Cardiac muscle cell (in vitro differentiated cells and primary cell): ENCODE measurements around the gene TBX20. TPM values are rescaled to one million over a fixed set of nuclear protein-coding genes. Genes with fewer than 3 reads are reported as not detected.

Experiments used
- DNase-seq, 2 donors: peaks; one replicate each; pipeline versions ENCODE4 v3.0.0 to v3.0.0-alpha.2; 2010 to 2017; ENCODE audit warnings: low read depth in 1 of 2, low spot score in 1 of 2
- H3K27ac ChIP-seq: fragments of 200-600 bp; sonication (generic); 2 replicates; pipeline ENCODE4 v1.5.1; 2016
- H3K27me3 ChIP-seq: fragments of 200-600 bp; sonication (generic); 2 replicates; pipeline ENCODE4 v1.6.0; 2016; ENCODE audit warnings: control low read depth
- H3K36me3 ChIP-seq: fragments of 200-600 bp; sonication (generic); 2 replicates; pipeline ENCODE4 v1.5.1; 2016; ENCODE audit warnings: control low read depth
- H3K4me1 ChIP-seq: fragments of 200-600 bp; sonication (generic); 2 replicates; pipeline ENCODE4 v1.8.1; 2017; ENCODE audit warnings: low read depth, mild to moderate bottlenecking, mixed run types
- H3K4me3 ChIP-seq: fragments of 200-600 bp; sonication (generic); 2 replicates; pipeline ENCODE4 v1.5.1; 2016; ENCODE audit warnings: mild to moderate bottlenecking
- H3K9me3 ChIP-seq: fragments of 200-600 bp; sonication (generic); 2 replicates; pipeline ENCODE4 v1.5.1; 2017; ENCODE audit warnings: low read depth, mild to moderate bottlenecking, control low read depth
- polyA plus RNA-seq: library from polyadenylated mRNA; unstranded; fragments of >200 nt; fragmentation: Nextera tagmentation; extraction: Ambion mirVana; gene quantifications from 2 replicates; pipeline ENCODE4 v1.2.1, GENCODE V29; 2016
- total RNA-seq: library from RNA; depleted of rRNA; stranded (reverse); fragments of >200 nt; gene quantifications from 2 replicates; pipeline ENCODE4 v1.2.3, GENCODE V29; 2016
- TF ChIP-seq, protein P1 (sequence below): IDR thresholded peaks from 2 replicates; pipeline ENCODE4 v1.5.1; 2012; ENCODE audit warnings: low read depth, mild to moderate bottlenecking, low read length

Gene TBX20
- total and polyA plus RNA-seq, 2 experiments from 2014 or later = 25.0 to 482 TPM

DNA sequence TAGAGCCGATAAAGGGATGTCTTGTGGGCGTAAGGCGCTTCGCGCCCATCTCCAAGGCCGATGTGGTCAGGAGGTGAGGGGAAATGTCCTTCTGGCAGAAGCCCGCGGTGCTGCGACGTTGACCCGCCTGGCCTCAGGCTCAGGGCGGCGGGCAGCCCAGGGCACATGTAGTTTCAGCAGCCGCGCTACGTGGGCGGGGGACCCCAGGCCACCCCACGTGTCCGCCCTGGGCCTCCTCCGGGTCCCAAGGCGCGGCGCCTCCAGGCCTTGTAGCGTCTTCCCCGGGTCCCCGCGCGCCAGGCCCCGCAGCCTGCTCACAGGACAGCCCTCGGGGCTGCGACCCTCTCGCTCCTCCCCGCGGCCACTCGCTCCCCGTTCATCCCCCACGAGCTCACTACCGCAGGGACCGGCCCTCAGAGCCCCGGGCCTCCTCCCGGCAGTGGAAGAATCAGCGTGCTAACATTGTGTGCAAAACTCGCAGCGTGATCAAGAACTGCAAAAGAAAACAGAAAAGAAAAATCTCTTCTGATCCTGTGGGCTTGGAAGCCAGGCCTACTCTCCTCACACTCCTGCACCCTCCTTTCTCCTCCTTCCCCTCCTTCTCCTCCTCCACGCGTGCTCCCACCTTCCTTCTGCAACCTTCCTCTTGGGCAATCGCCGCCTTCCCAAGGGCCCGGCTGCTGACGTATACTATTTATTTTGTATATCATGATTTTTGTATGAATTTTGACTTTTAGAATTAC lies 4.4 kb upstream of the TBX20 start:
- H3K27me3 ChIP-seq = peaks cover 55% of the 10 kb centered on the region
- peak in 1 of 2 donors; percentile 77 for DNase-seq
- no peaks in the 10 kb centered on the region for H3K9me3 ChIP-seq
- peaks cover 16% of the 10 kb centered on the region for H3K4me1 ChIP-seq
- H3K27ac ChIP-seq = peak overlapping the region; percentile 95
- no peaks in the 10 kb centered on the region for H3K36me3 ChIP-seq
- H3K4me3 ChIP-seq = peak overlapping the region; percentile 86
- TF ChIP-seq, protein P1, sequence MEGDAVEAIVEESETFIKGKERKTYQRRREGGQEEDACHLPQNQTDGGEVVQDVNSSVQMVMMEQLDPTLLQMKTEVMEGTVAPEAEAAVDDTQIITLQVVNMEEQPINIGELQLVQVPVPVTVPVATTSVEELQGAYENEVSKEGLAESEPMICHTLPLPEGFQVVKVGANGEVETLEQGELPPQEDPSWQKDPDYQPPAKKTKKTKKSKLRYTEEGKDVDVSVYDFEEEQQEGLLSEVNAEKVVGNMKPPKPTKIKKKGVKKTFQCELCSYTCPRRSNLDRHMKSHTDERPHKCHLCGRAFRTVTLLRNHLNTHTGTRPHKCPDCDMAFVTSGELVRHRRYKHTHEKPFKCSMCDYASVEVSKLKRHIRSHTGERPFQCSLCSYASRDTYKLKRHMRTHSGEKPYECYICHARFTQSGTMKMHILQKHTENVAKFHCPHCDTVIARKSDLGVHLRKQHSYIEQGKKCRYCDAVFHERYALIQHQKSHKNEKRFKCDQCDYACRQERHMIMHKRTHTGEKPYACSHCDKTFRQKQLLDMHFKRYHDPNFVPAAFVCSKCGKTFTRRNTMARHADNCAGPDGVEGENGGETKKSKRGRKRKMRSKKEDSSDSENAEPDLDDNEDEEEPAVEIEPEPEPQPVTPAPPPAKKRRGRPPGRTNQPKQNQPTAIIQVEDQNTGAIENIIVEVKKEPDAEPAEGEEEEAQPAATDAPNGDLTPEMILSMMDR = no peak

GRCh38 chr7:35257251-35258124 lies 3.6 kb upstream of the TBX20 start:
- H3K4me3 ChIP-seq = peak overlapping the region; percentile 86
- DNase-seq = peak; percentile 60 to 72
- no peaks in the 10 kb centered on the region for H3K36me3 ChIP-seq
- H3K27me3 ChIP-seq = peaks cover 55% of the 10 kb centered on the region
- H3K27ac ChIP-seq = peak overlapping the region; percentile 95
- TF ChIP-seq, protein P1 = no peak
- no peaks in the 10 kb centered on the region for H3K9me3 ChIP-seq
- H3K4me1 ChIP-seq = peaks cover 13% of the 10 kb centered on the region

- Histone ChIP-seq H3K36me3 (no peaks in the 10 kb centered on the region), H3K4me3 (peak overlapping the region; percentile 86), H3K27me3 (peaks cover 55% of the 10 kb centered on the region), H3K4me1 (peaks cover 10% of the 10 kb centered on the region), H3K27ac (peak overlapping the region; percentile 95), H3K9me3 (no peaks in the 10 kb centered on the region)
- DNase-seq = peak; percentile 49 to 58
- TF ChIP-seq, protein P1 = no peak
These were observed 2.6 kb upstream of the TBX20 start for GRCh38 chr7:35256256-35257175.

GRCh38 chr7:35255443-35256255 lies 1.7 kb upstream of the TBX20 start:
- DNase-seq = peak in 1 of 2 donors; percentile 45
- peak overlapping the region; percentile 86 for H3K4me3 ChIP-seq

More at GRCh38 chr7:35255443-35256255, 1.7 kb upstream of the TBX20 start:
- no peaks in the 10 kb centered on the region for H3K9me3 ChIP-seq
- H3K27me3 ChIP-seq = peaks cover 55% of the 10 kb centered on the region
- TF ChIP-seq, protein P1 = no peak
- no peaks in the 10 kb centered on the region for H3K36me3 ChIP-seq
- peaks cover 1% of the 10 kb centered on the region for H3K4me1 ChIP-seq
- peak overlapping the region; percentile 95 for H3K27ac ChIP-seq
